Adrenal gland (tissue), 12 donors: Measurements from ENCODE around the gene STARD8. TPM values are rescaled to one million over a fixed set of nuclear protein-coding genes. Genes with fewer than 3 reads are reported as not detected.
"Not testable (repeated sequence)": the region's sequence is repeated elsewhere in the genome, so short reads cannot be mapped to it uniquely, and the experiment has no call there.

ENCODE experiments used
- DNase-seq, 7 donors: peaks; one replicate each; pipeline ENCODE4 v3.0.0-alpha.2; 2019 to 2020
- H3K27ac ChIP-seq, 5 donors: fragments of 200-600 bp; sonication (generic) in 4 of 5; 1 replicate in 3 of 5; 2 replicates in 2 of 5; pipeline versions ENCODE4 v1.5.1 to v1.8.0; 2016 to 2020; ENCODE audit warnings: mild to moderate bottlenecking in 1 of 5
- H3K27me3 ChIP-seq: fragments of 200-600 bp; 2 replicates; pipeline ENCODE4 v1.8.0; 2021
- H3K36me3 ChIP-seq, 2 donors: fragments of 200-600 bp; replicated peaks in 1 of 2; 1 replicate in 1 of 2; 2 replicates in 1 of 2; pipeline versions ENCODE4 v1.5.1 to v1.8.0; 2018 to 2022
- H3K4me1 ChIP-seq, 2 donors: fragments of 200-600 bp; replicated peaks in 1 of 2; 1 replicate in 1 of 2; 2 replicates in 1 of 2; pipeline versions ENCODE4 v1.5.1 to v1.8.0; 2018 to 2021
- H3K4me3 ChIP-seq, 4 donors: fragments of 200-600 bp; sonication (generic) in 3 of 4; one replicate each; pipeline ENCODE4 v1.5.1; 2016 to 2018
- H3K9me3 ChIP-seq, 3 donors: fragments of 200-600 bp; sonication (generic) in 1 of 3; replicated peaks in 1 of 3; 1 replicate in 2 of 3; 2 replicates in 1 of 3; pipeline versions ENCODE4 v1.5.1 to v1.8.0; 2016 to 2021
- POLR2A ChIP-seq, 2 donors: fragments of 450-650 bp; IDR thresholded peaks; one replicate each; pipeline ENCODE4 v1.6.1; 2017; ENCODE audit warnings: antibody characterized with exemption in 2 of 2, mild to moderate bottlenecking in 2 of 2, moderate library complexity in 1 of 2
- WGBS, 4 donors: extraction: QIAGEN DNeasy Blood & Tissue Kit in 2 of 4; methylation state at CpG; one replicate each; pipeline versions ENCODE4 v1.1.5 to v1.1.7; 2013 to 2017; 5-methylcytosine and 5-hydroxymethylcytosine counted together
- intact Hi-C, 2 donors: fragments of 100-400 bp; cut with DNase I; formaldehyde crosslinking; loops; one replicate each; pipeline versions ENCODE4 v1.14.1 to v1.15.0; 2022 to 2023
- polyA plus RNA-seq, 3 donors: library from polyadenylated mRNA; stranded (reverse); fragments of 200-250 nt in 2 of 3; fragments of 350-450 nt in 1 of 3; fragmentation: Illumina TruSeq in 1 of 3; extraction: RNeasy Lipid Tissue Mini Kit (QIAGEN cat#74804) in 1 of 3; gene quantifications; one replicate each; pipeline ENCODE4 v1.2.3, GENCODE V29; 2013 to 2014
- total RNA-seq, 9 donors: library from RNA; depleted of rRNA in 4 of 9; stranded (reverse); fragments of >200 nt in 4 of 9; fragments of 120-200 nt in 1 of 9; fragmentation: NEBNext Ultra II Directional in 1 of 9; extraction: Animal tissue kit (Norgen Biotek cat#: 25700) in 1 of 9; gene quantifications; one replicate each; pipeline versions ENCODE4 v1.1.0 to v1.2.4, GENCODE V29; 2013 to 2023
- TF ChIP-seq, protein P1 (sequence below), 6 experiments: fragments of 450-650 bp in 4 of 6; fragments of 200-600 bp in 2 of 6; sonication (generic) in 1 of 6; IDR thresholded peaks; 1 replicate in 5 of 6; 2 replicates in 1 of 6; pipeline versions ENCODE4 v1.5.1 to v1.8.0; 2016 to 2021; ENCODE audit warnings: antibody characterized with exemption in 6 of 6, mild to moderate bottlenecking in 2 of 6, moderate library complexity in 1 of 6
- donor health status: healthy with polysubstance abuse.
- donor health status: Bipolar disorder and iron deficiency.
- donor health status: DM: yes; HTN: yes; CAD: no.
- donor health status: DM: no; HTN: no; CAD: no.
- donor health status: DM: no; HTN: no; CAD: no.
- donor health status: DM: yes; HTN: yes; CAD: no.

STARD8 gene
- total and polyA plus RNA-seq, 12 donors: 2.8 to 19.6 (median 10.1) TPM

DNA sequence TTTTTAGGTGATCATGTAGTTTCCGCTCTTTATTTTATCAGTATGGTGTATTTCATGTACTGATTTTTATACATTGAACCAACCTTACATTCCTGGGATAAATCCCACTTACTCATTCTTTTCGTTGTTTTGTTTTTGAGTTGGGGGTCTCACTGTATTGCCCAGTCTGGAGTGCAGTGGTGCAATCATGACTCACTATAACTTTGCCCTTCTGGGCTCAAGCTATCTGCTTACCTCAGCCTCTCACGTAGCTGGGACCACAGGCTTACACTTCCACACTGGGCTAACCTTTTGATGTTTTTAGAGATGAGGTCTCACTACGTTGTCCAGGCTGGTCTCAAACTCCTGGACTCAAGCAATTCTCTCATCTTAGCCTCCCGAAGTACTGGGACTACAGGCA is 19.5 kb upstream of the STARD8 start:
- no peak for DNase-seq
- Histone ChIP-seq H3K4me1 (no peaks in the 10 kb centered on the region), H3K27ac (no peak overlapping the region), H3K9me3 (no peaks in the 10 kb centered on the region), H3K36me3 (no peaks in the 10 kb centered on the region), H3K27me3 (peaks cover 15% of the 10 kb centered on the region), H3K4me3 (no peak overlapping the region)
- intact Hi-C loops: no loop called here
- WGBS, 4 donors: 72 to 93% (median 78%) methylated on average over 4 to 5 of the region's 5 CpGs
- TF ChIP-seq, protein P1, sequence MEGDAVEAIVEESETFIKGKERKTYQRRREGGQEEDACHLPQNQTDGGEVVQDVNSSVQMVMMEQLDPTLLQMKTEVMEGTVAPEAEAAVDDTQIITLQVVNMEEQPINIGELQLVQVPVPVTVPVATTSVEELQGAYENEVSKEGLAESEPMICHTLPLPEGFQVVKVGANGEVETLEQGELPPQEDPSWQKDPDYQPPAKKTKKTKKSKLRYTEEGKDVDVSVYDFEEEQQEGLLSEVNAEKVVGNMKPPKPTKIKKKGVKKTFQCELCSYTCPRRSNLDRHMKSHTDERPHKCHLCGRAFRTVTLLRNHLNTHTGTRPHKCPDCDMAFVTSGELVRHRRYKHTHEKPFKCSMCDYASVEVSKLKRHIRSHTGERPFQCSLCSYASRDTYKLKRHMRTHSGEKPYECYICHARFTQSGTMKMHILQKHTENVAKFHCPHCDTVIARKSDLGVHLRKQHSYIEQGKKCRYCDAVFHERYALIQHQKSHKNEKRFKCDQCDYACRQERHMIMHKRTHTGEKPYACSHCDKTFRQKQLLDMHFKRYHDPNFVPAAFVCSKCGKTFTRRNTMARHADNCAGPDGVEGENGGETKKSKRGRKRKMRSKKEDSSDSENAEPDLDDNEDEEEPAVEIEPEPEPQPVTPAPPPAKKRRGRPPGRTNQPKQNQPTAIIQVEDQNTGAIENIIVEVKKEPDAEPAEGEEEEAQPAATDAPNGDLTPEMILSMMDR (IDR thresholded peaks at IDR 0.05): no peak
- no peak for TF ChIP-seq POLR2A (IDR thresholded peaks at IDR 0.05)

DNA sequence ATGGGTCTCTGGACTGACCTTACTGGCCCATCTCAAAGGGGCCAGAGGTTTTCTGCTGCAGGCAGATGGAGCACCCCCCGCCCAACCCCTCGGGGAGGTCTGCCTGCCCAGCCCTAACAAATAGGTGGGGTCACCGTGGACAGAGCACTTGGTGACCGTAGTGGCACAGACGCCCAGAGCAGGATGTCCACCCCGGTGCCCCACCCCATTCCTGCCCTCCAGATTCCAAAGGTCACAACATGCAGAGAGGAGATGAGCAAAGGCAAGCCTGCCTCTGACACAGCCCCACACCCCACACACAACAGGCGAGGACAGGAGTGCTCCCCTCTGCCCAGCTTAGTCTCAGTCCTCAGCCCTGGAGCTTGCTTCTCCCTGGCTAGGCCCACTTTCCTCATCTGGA is 17.5 kb upstream of the STARD8 start:
- peaks cover 15% of the 10 kb centered on the region for H3K27me3 ChIP-seq
- H3K27ac ChIP-seq, H3K36me3 ChIP-seq, intact Hi-C loops, H3K9me3 ChIP-seq, H3K4me1 ChIP-seq, DNase-seq, H3K4me3 ChIP-seq: not testable (repeated sequence)
- WGBS, 4 donors: 82 to 86% methylated on average over 5 of the region's 7 CpGs; no CpG with 5 or more reads in 2 of the 4 donors

DNA sequence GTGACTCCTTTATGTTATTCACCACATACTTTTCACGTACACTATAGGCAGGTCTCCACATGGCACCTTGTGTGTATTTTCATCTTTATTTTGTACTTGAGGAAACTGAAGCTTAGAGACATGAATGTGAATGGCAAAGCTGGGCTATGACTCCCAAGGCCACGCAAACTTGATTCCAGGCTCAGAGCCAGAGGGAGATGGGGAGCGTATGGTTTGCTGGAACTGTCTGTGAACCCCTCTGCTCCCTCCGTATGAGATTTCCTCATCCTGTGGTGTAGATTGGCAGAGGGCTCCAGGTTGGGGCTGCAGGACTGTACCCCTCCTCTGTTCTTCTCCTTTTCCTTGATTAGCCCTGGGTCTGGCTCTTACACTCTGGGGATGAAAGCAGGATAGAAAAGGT is 16.1 kb upstream of the STARD8 start:
- intact Hi-C loops: no loop called here
- 34 to 52% (median 50%) methylated on average over 2 to 4 of the region's 4 CpGs for WGBS, 4 donors
- TF ChIP-seq POLR2A (IDR thresholded peaks at IDR 0.05): no peak
- TF ChIP-seq, protein P1 (IDR thresholded peaks at IDR 0.05): no peak
- H3K27ac ChIP-seq: no peak overlapping the region
- no peak overlapping the region for H3K4me3 ChIP-seq
- H3K27me3 ChIP-seq: peaks cover 12% of the 10 kb centered on the region
- no peaks in the 10 kb centered on the region for H3K4me1 ChIP-seq
- peak in 1 of 7 donors; percentile 2 for DNase-seq
- no peaks in the 10 kb centered on the region for H3K9me3 ChIP-seq
- H3K36me3 ChIP-seq: no peaks in the 10 kb centered on the region

DNA sequence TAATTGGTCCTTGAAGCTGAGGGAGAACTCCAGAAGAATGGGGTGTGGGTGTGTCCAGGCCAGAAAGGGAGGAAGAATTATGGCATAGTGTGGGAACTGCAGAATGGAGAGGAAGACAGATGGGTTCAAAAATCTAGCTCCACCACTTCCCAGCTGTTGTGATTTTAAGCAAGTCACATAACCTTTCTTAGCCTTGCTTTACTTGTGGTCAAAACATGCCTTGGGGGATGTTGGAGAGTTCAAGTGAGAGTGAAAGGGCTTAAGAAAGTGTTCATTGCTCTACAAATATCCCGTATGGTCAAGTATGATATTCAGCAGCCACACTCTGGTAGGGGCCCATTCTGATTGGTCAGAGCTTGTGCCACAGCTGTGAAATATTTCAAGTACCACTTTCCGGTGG is 15.0 kb upstream of the STARD8 start:
- no peaks in the 10 kb centered on the region for H3K36me3 ChIP-seq
- H3K27ac ChIP-seq: no peak overlapping the region
- intact Hi-C loops: no loop called here
- peaks cover 15% of the 10 kb centered on the region for H3K27me3 ChIP-seq
- no peak for DNase-seq
- no peaks in the 10 kb centered on the region for H3K9me3 ChIP-seq
- WGBS, 4 donors: 59 to 86% (median 77%) methylated on average over 2 of the region's 2 CpGs
- H3K4me1 ChIP-seq: no peaks in the 10 kb centered on the region
- TF ChIP-seq POLR2A (IDR thresholded peaks at IDR 0.05): no peak
- TF ChIP-seq, protein P1 (IDR thresholded peaks at IDR 0.05): no peak
- H3K4me3 ChIP-seq: no peak overlapping the region

DNA sequence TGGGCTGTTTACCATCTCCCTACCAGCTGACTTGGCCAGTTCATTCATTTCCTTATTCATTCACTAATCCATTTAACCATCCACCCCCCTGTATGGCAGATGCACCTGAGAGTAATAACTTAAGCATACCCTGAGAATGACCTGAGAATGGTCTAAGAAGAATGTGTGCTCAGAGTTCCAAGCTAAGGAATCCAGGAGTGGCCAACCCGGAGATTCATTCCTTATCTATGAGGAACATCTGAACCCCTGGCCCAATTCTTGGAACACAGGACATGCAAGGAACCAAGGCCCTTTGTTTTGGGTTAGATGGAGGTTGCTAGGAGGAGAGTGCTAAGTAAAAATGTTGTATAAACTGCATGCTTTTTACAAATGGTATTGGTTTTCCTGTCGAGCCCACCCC is 13.5 kb upstream of the STARD8 start:
- H3K27me3 ChIP-seq: peaks cover 15% of the 10 kb centered on the region
- H3K4me3 ChIP-seq: no peak overlapping the region
- DNase-seq: no peak
- WGBS, 4 donors: 47 to 75% (median 66%) methylated on average over 2 of the region's 2 CpGs
- intact Hi-C loops: no loop called here
- no peaks in the 10 kb centered on the region for H3K36me3 ChIP-seq
- no peak overlapping the region for H3K27ac ChIP-seq
- no peaks in the 10 kb centered on the region for H3K4me1 ChIP-seq
- H3K9me3 ChIP-seq: no peaks in the 10 kb centered on the region
- no peak for TF ChIP-seq POLR2A (IDR thresholded peaks at IDR 0.05)
- TF ChIP-seq, protein P1 (IDR thresholded peaks at IDR 0.05): no peak
